Gastroesophageal sphincter (tissue), 3 donors: ENCODE measurements around the gene AGRN.

Source experiments
- CTCF ChIP-seq, 4 experiments: fragments of 200-600 bp in 2 of 4; fragments of 450-650 bp in 2 of 4; sonication (generic) in 1 of 4; IDR thresholded peaks; one replicate each; pipeline ENCODE4 v1.5.1; 2017 to 2019; ENCODE audit warnings: antibody characterized with exemption in 4 of 4, mild to moderate bottlenecking in 2 of 4, moderate library complexity in 2 of 4
- POLR2AphosphoS5 ChIP-seq: sonication (generic); formaldehyde crosslinking; IDR thresholded peaks from one replicate; pipeline ENCODE4 v1.6.1; 2017; ENCODE audit warnings: antibody characterized with exemption

- no peak for TF ChIP-seq CTCF (IDR thresholded peaks at IDR 0.05)
- TF ChIP-seq POLR2AphosphoS5: no peak
These were observed 26.4 kb upstream of the AGRN start for GRCh38 chr1:993379-993995.
